HG03565 (cell line): ENCODE measurements around the gene ITIH6.

Experiments used
- ATAC-seq: cut with Tn5 transposase; IDR thresholded peaks from one replicate; pipeline ENCODE4 v1.9.1; 2021; ENCODE audit warnings: mild to moderate bottlenecking, moderate library complexity; ENCODE audit not compliant: unreplicated experiment

Gene ITIH6

DNA sequence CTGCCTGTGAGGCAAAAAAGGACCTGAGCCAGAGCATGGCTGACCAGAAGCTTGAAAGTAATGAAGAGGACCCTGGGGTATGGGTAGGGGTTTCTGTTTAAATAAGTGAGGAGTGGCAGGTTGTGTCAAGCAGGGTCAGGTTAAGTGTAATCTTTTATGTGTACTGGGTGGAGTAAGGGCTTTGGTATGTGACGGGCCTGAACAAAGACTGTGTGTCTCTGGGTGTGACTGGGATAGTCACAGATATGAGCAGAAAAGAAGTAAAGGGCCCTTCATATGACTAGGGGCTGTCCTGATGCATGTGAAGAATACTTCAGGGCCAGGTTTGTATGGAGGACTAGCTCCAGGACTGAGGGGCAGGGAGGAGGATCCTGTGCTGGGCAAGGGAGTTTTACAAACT, 82.4 kb downstream of the ITIH6 start:
- ATAC-seq, result no peak

DNA sequence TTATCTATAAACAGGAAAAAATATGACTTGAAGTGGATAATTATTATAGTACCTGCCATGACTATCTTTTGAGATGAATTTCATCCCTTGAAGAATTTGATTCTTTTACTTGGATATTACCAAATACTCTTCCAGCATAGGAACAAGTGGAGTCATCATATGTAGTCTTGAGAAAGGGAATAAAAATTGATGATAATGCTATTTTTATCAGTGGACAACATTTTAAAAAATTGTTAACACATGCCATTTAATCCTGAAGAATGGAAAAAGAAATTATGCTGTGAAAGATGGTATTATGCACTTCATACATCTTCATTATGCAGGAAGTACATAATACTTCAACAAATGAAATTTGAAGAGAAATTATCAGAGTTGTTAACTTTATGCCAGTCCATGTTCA, 83.6 kb downstream of the ITIH6 start:
- ATAC-seq, result no peak

DNA sequence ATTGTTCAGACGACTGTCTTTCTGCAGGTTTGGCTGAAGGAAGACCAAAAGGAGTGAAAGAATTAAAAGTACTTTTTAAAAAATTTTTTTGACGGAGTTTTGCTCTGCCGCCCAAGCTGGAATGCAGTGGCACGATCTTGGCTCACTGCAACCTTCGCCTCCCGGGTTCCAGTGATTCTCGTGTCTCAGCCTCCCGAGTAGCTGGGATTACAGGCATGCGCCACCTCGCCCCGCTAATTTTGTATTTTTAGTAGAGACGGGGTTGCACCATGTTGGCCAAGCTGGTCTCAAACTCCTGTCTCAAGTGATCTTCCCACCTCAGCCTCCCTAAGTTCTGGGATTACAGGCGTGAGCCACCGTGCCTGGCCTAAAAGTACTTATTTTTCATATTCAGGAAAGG, 86.3 kb downstream of the ITIH6 start:
- no peak for ATAC-seq

DNA sequence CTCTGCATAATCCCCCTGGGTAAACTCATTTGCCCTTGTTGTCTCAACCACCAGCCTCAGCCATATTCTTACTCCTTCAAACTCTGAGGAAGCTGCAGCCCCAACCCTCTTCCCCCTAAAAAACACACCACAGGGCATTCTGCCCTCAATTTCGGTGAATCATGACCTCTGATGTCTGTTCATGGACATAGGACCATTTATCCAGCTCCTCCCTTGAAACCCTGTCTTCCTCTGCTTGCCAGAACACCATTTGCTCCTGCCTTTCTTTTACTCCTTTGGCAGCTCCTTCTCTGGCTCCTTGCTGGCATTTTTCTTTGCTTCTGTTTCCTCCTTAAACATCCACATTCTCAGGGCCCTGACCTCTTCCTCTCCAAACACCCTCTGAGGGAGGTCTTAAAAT, 87.1 kb downstream of the ITIH6 start:
- ATAC-seq, result no peak

DNA sequence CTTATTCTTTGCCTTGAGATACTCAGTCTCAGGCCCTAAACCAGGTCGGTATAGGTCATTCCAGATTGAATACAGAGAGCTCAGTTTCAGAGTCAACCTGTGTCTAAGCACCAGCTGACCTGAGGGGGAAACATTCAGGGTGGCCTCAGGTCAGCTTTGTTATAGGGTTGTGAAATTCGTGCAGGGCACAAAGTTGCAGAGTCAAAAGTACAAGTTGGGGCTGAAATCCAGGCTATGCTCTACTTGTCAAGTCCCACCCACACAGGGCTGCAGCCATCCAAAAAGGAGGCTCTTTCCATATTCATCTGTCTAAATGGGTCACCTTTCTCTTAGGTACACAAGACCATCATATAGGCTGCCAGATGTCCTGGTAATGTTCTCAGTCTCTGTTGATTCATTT, 89.7 kb downstream of the ITIH6 start:
- no peak for ATAC-seq
